NT2/D1 (cell line): ENCODE measurements around the gene PTPN13.

Experiments used
- SUZ12 ChIP-seq: IDR thresholded peaks from 2 replicates; pipeline ENCODE4 v1.6.1; 2011; ENCODE audit not compliant: insufficient read length, insufficient read depth; ENCODE audit errors: extremely low read depth
- YY1 ChIP-seq: IDR thresholded peaks from 2 replicates; pipeline ENCODE4 v1.6.1; 2011; ENCODE audit not compliant: insufficient read length, insufficient read depth
- ZNF274 ChIP-seq: IDR thresholded peaks from 2 replicates; pipeline ENCODE4 v1.6.1; 2011; ENCODE audit warnings: mild to moderate bottlenecking, low read depth, low read length

- TF ChIP-seq ZNF274 (no peak), SUZ12 (no peak), YY1 (no peak)
Observed at GRCh38 chr4:86664959-86665358, 70.8 kb downstream of the PTPN13 start.
